Measurements from ENCODE around the gene ZMIZ1.

ZMIZ1 gene

GRCh38 chr10:79349072-79349491 lies 280.3 kb downstream of the ZMIZ1 start:
- DNase-seq: no peak

GRCh38 chr10:79349766-79350406 lies 281.1 kb downstream of the ZMIZ1 start:
- DNase-seq: no peak

DNA sequence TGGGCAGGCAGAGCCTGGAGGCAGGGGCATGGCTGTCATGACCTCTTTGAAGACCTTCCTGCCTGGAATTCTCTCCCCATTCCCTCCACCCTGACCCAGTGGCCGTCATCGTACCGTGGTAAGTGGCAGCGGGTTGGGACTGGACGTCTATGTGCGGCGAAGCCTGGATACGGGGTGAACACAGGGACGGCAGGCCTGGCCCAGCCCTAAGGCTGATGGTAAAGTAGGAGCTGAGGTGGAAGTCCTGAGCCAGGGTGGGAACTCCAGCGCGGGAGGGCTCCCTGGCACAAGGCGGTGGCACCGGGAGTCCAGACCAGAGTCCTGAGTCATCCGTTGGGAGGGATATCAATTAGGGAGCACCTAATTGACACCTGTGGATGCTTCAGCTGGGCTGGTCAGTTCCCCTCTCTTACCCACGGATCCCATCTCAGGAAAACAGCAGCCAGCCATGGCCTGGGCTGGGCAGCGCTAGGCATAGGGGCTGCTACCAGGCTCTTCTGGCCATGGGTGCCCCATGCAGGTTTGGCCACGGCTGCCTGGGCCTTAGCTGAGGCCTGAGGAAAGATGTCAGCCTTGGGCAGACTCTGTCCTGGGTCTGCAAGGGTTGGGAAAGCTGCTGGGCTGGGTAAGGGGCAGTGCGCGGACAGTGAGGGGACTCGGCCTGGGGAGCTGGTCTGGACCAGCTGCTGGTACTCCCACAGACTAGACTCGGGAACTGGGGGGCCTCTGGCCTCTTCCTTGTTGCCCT lies 281.8 kb downstream of the ZMIZ1 start:
- DNase-seq: no peak

GRCh38 chr10:79351332-79351731 lies 282.6 kb downstream of the ZMIZ1 start:
- no peak for DNase-seq

DNA sequence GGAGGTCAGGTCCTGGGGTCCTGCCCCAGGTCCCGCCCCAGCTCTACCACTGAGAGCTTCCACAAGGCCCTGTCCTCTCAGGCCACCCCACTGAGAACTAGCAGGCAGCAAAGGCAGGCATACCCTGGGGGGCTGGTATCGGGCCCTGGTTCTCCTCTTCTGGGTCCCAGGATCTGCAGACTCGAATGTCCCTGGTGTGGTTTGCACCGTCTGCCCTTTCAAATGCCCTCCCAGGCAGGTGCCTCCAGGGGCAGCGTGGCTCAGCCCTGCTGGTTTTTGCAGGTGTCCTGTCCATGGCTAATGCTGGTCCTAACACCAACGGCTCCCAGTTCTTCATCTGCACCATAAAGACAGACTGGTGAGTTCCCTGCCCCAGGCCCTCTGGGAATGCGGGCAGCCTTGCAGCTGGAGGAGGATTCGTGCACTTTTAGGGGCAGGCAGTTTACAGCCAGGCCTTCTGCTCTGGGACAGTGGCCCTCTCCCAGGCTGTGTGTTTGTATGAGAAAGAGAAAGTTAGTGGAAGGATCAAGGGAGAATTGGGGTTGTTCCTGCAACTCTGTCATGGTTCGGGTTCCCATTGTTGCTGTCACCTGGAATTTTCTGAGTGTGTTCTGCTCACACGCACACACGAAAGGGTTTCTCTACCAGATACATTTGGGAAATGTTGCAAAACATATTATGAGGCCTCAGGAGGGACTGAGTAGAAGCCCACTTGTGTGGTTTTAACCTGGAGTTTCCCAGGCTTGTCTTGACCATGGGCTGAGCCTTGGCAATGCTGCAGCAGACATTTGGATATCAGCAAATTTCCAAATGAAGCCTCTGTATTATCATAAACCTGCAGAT lies 283.5 kb downstream of the ZMIZ1 start:
- DNase-seq: peak; percentile 19 to 51

GRCh38 chr10:79353000-79353406 lies 284.2 kb downstream of the ZMIZ1 start:
- DNase-seq: peak; percentile 55 to 60

- DNase-seq: no peak
Observed at GRCh38 chr10:79353726-79354125, 285.0 kb downstream of the ZMIZ1 start.

- DNase-seq: peak in 1 of 2 donors; percentile 43
Observed at GRCh38 chr10:79354141-79354540, 285.4 kb downstream of the ZMIZ1 start.

- no peak for DNase-seq
Observed at GRCh38 chr10:79354615-79355014, 285.8 kb downstream of the ZMIZ1 start.

GRCh38 chr10:79355420-79356017 lies 286.8 kb downstream of the ZMIZ1 start:
- DNase-seq: peak; percentile 38 to 45

DNA sequence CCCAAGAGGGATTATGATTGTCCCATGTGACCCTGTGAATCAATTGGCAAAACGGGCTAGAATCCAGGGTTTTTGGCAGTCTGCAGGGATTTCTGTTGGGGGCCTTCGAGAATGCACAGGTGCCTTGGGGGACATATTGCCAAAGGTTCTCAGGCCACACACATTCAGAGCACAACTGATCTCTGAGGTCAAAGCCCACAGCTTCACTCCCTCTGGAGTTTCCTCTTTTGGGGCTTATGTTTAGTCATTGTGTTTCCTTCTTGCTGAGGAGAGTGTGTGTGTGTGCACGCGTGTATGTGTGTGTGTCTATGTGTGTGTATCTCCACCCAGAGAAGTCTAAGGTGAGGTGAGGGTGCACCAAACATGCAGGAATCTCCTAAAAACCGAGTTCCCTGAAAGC lies 287.3 kb downstream of the ZMIZ1 start:
- peak; percentile 62 to 74 for DNase-seq

DNA sequence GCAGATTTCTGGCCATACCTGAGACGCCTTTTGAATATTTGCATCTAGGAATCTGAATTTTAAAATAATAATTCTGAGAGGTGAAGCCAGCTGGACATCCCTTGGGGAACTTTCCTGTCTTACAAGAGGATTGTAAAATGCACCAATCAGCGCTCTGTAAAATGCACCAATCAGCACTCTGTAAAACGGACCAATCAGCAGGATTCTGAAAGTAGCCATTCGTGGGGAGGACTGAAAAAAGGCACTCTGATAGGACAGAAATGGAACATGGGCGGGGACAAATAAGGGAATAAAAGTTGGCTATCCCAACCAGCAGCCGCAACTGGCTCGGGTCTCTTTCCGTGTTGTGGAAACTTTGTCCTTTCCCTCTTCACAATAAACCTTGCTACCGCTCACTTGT lies 288.4 kb downstream of the ZMIZ1 start:
- no peak for DNase-seq

DNA sequence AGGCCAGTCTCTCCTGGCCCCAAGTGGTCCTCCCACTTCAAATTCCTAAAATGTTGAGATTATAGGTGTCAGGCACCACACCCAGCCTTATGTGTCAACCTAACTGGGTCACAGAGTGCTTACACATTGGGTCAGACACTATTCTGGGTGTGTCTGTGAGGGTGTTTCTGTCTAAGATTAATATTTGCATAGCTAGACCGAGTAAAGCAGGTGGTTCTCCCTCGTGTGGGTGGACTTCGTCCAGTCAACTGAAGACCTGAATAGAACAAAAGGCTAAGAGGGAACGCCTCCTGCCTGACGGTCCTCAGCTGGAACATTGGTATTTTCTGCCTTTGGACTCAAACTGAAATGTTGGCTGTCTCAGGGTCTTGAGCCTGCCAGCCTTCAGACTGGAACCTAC lies 290.0 kb downstream of the ZMIZ1 start:
- DNase-seq: no peak

DNA sequence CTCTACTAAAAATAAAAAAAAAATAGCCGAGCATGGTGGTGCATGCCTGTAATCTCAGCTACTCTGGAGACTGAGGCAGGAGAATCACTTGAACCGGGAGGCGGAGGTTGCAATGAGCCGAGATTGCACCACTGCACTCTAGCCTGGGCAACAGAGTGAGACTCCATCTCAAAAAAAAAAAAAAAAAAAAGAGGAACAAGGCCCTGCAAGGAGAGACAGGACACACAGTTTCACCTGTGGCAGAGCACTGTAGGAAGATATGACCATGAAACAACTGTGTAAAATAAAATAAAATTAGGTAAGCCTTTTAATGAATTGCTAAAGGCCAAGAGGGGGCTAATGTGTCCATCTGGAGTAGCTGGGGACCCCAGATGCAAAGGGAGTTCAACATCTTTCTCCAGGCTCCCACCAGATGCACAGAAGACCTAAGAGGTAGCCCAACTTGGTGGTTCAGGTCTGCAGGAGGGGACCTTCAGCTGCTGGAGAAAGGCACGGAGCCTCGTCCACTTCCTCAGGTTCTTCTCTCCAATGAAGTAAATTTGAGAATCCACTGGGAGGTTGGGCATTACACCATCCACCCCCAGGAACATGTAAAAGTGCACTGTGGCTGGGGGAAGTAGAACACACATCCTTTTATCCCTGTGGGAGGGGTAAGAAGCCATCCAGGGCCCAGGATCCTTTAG lies 291.2 kb downstream of the ZMIZ1 start:
- no peak for DNase-seq

GRCh38 chr10:79360499-79361342 lies 292.0 kb downstream of the ZMIZ1 start:
- DNase-seq: no peak

GRCh38 chr10:79361726-79362397 lies 293.1 kb downstream of the ZMIZ1 start:
- no peak for DNase-seq

Measured in inflammatory macrophage treated with lipopolysaccharide for 1 hour (primary cell).